ENCODE measurements around the gene CMTR1.

CMTR1 gene

GRCh38 chr6:37480118-37480736 lies 47.2 kb downstream of the CMTR1 start:
- DNase-seq = no peak

GRCh38 chr6:37480951-37481534 lies 48.0 kb downstream of the CMTR1 start:
- no peak for DNase-seq

- DNase-seq = no peak
These were observed 48.9 kb downstream of the CMTR1 start for GRCh38 chr6:37481711-37482605.

- DNase-seq = no peak
These were observed 49.7 kb downstream of the CMTR1 start for GRCh38 chr6:37482606-37483251.

GRCh38 chr6:37483252-37483901 lies 50.4 kb downstream of the CMTR1 start:
- no peak for DNase-seq

- peak; percentile 92 for DNase-seq
These were observed 51.1 kb downstream of the CMTR1 start for GRCh38 chr6:37483917-37484785.

- DNase-seq = no peak
These were observed 51.8 kb downstream of the CMTR1 start for GRCh38 chr6:37484786-37485170.

GRCh38 chr6:37485291-37485702 lies 52.3 kb downstream of the CMTR1 start:
- no peak for DNase-seq

- DNase-seq = peak; percentile 43
These were observed 53.3 kb downstream of the CMTR1 start for GRCh38 chr6:37486121-37486839.

GRCh38 chr6:37487591-37488380 lies 54.8 kb downstream of the CMTR1 start:
- DNase-seq = peak; percentile 60

GRCh38 chr6:37488476-37488875 lies 55.5 kb downstream of the CMTR1 start:
- peak; percentile 63 for DNase-seq

GRCh38 chr6:37489697-37490336 lies 56.8 kb downstream of the CMTR1 start:
- peak; percentile 78 for DNase-seq

GRCh38 chr6:37490536-37491170 lies 57.6 kb downstream of the CMTR1 start:
- peak; percentile 63 for DNase-seq

- DNase-seq = peak; percentile 66
These were observed 58.3 kb downstream of the CMTR1 start for GRCh38 chr6:37491171-37491829.

GRCh38 chr6:37491830-37492208 lies 58.8 kb downstream of the CMTR1 start:
- peak; percentile 70 for DNase-seq

- DNase-seq = peak; percentile 54
These were observed 59.4 kb downstream of the CMTR1 start for GRCh38 chr6:37492236-37492972.

GRCh38 chr6:37492991-37493660 lies 60.1 kb downstream of the CMTR1 start:
- DNase-seq = no peak

GRCh38 chr6:37493661-37493995 lies 60.6 kb downstream of the CMTR1 start:
- DNase-seq = no peak

All from activated effector memory CD4-positive, alpha-beta T cell treated with anti-CD3 and anti-CD28 coated beads, Interleukin-2, amount 50 U/mL, for 16 hours (primary cell).